Inflammatory macrophage treated with lipopolysaccharide for 4 hours (primary cell): ENCODE results near the gene SP110.
A peak's percentile ranks its signal among the peaks of the same experiment; 100 is the strongest.

Experiments used
- DNase-seq: peaks from one replicate; pipeline ENCODE4 v3.0.0-alpha.2; 2020

The SP110 gene

DNA sequence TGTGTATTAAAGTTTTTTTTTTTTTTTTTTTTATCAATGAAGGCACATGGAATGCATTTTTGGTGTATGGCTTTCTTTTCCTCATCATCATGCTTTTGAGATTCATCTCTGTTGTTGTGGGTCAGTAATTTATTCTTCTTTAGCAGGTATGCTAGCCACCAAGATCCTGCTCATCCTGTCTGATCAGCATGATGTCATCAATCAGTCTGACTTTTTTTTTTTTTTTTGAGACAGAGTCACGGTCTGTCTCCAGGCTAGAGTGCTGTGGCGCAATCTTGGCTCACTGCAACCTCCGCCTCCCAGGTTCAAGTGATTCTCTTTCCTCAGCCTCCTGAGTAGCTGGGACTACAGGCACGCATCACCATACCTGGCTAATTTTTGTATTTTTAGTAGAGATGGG lies 3.0 kb upstream of the SP110 start:
- peak; percentile 44 for DNase-seq

DNA sequence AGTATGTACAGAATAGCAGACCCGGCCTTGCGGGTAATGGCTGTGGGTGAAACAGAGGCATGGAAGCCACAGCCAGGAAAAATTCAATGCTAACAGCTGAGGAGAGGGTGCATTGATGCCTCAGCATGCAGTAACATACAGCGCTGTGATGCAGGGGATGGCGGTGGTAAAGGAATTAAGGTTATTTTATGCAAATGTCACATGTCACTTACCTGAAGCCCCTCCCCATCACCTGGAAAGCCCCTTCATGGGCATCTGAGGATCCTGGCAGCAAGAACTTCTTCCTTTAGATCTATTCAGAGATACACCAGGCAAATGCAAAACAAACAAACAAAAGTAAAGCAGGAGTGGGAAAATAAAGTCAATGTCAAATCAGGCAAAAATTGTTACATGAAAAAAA lies 1.7 kb upstream of the SP110 start:
- no peak for DNase-seq

DNA sequence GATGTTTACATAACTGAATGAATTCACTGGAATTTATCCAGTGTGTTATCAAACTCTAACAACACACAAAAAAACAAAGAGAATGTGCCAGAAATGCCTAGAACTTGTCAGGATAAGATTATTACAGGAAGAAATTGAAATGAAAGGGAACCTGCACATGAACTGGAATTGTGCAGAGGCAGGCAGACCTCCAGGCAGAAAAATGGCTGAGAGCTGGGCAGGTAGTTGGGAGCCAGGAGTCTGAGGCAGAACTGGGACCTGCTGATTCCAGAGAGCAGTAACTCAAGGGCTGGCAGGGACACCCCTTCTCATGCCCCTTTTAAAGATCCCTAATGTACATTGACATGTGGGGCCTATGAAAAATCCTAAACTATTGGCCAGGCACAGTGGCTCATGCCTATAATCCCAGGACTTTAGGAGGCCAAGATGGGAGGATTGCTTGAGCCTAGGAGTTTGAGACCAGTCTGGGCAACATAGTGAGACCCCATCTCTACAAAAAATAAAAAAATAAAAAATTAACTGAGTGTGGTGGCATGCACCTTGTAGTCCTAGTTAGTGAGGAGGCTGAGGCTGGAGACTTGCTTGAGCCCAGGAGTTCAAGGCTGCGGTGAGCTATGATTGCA lies 674 bp upstream of the SP110 start:
- no peak for DNase-seq

DNA sequence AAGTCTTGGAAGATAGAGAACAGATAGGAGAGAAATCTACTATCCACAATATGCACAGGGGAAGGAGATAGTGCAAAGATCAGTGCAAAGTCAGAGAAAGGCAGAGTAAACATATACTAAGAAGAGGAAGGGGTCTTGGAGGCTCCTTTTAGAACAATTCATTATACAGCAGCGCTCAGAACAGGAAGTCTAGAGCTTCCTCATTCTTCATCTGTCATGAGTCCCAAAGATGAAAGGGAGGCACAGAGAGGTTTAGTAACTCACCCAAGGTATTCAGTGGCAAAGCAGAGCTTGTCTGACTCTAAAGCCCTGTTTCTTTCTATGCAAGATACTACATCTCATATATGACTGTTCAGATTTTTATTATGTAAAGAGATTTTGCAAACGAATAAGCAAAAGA lies 1.4 kb downstream of the SP110 start:
- DNase-seq: peak; percentile 79

DNA sequence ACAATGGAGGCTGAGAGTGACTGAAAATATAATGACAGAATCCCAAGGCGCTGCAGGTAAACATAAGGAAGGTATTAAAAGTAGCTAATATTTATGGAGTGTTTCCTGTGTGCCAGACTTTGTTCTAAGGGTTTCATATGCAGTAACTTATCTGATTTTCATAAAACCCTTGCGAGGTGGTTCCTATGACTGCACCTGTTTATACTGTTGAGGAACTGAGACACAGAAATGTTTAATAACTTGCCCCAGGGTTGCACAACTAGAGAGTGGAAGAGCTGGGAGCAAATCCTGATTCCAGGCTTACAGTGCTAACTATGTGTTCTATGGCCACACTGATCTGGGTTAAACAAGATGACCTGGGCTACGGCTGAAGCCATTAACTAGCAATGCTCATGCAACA lies 2.4 kb downstream of the SP110 start:
- DNase-seq: no peak

DNA sequence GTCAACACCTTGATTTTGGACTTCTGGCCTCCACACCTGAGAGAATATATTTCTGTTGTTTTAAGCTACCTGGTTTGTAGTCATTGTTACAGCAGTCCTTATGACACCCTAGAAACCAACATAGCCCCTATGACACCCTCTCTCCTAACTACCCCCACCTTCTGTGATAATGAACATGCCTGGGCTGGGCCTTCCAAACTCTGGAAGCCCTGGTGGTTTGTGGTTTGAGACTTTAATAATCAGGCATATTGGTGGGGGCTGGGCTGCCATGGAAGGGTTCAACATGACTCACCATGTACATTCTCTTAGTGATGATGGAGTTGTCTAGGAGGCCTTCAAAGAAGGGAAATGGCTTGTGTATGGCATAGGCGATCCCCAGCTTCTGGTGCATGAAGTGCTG lies 3.3 kb downstream of the SP110 start:
- no peak for DNase-seq

DNA sequence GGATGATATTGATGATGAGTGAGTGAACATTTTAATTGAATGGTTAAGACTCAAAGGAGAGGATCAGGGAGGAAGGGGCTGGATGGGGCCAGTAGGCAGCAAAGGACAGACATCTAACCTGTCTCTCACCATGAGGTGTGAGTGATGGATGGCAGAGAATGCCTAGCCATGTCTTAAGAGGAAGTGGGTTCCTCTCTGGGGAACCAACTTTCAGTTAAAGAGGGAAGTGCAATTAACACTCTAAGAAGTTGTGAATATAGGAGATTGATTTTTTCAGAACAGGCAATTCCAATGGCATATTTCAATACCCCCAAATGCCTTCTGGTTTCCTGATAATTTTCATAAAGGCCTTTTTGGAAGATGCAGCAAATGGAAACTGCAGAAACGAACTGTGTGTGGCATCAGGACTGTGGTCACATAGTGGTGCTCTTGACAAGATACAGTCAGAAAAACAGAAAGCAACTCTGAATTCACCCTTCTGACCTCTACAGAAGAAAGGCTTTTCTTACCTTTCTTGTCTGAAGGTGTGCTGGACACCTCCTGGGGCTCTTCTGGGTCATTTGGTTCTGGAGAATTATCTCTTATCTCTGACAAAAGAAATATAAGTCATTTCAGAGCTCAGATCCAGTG lies 10.2 kb downstream of the SP110 start:
- DNase-seq: peak; percentile 44

DNA sequence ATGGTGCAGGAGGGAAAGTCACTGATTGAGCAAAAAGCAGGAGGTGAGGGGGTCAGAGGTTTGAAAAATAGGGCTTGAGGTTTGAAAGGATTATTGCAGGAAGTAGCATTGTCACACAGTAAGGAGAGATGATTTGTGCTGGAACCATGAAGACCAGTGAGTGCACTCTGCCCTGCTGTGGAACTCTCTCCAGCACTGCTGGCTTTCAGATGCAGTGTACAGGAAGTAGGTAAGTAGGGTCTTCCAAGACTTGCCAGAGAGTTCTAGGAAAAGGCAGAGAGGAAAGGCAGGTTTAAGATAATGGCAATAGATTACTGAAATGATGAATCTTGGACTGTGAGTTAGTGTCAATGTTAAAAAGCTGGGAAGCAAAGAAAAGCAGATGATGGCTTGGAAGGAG lies 11.2 kb downstream of the SP110 start:
- DNase-seq: no peak

DNA sequence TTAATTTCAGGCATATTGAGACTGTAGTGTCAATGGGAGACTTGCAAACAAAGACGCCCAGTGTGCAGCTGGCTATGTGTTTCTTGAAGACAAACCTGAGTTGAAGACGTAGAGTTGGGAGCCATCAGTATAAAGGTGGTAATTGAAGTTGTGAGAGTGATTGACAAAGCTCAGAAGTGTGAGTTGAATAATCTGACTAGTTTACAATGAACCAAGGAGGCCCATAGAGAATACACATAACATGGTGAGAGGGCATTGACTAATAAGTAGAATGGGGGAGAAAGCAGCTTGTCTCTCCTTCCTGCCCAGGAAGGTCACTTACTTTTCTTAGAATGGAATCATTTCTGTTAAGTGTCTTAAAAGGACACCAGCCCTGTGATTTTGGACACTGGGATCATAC lies 14.1 kb downstream of the SP110 start:
- no peak for DNase-seq

DNA sequence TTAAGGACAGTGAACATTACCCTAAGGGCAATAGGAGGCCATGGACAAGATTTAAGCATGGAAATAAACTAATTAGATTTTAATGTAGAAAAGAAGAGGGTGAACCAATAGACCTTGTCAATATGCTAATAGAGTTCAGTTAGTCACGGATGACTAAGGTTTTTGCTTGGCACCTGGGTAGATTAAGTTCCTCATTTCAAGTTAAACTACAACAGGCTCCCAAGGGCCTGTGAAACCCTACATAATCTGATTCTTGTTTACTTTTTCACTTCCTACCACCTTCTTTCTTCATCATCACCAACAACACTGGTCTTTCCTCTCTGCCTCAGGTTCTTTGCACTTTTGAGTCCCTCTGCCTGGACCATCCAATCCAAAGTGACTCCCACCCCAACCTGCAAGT lies 14.8 kb downstream of the SP110 start:
- DNase-seq: no peak

DNA sequence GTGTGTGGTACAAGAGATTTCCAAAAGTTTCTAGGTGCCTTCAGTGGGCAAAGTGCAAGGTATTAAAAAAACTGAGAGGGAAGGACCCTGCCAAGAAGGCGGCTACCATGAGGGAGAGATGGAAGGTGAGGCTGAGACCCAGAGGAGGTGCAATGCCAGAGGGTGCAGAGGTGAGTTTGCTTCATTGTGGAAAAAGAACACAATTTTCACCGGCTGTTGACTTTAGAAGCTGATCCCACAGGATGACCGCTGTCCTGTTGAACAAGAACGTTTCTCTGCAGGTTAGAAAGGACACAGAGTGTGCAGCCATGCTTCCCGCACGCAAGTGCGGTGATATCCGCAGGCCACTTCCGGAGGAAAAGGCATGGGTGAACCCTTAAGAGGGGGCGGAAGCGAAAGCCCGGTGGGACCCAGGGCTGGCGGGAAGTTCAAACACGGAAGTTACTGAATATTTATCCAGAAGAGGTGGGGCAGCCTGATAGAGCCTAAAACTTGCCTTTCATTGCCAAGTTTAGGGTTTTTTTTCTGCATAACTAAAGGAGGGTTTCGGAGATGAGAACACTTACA lies 16.6 kb downstream of the SP110 start:
- DNase-seq: no peak

DNA sequence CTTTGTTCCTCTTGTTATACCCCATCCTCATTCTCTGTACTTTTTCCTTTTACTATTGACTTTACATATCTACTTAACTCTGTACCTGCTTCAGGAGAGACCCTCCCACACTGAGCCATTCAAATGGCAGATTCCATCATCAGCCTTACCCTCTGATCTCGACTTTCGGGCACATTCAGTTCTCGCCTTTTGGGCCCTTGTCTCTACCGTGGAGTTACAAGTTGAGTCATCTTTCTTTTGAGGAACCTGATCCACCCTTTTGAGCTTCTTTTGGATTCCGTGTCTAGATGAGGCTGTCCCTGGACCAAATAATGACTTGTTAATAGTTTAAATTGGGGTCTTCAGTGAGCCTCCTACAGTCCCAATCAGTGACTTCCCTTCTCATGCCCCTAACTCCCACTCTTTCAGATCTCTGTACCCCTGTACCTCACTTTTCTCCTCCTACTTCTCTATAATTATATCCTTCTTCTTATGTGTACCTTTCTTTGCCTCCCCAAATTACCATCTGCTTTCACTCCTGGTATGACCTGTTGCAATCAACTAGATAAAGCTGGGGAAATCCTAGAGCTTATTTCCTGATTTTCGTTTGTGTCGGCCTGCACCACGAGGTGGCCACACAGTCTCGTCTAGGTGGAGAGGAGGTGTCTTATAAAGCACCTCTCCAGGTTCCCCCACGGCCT lies 17.2 kb downstream of the SP110 start:
- DNase-seq: no peak

DNA sequence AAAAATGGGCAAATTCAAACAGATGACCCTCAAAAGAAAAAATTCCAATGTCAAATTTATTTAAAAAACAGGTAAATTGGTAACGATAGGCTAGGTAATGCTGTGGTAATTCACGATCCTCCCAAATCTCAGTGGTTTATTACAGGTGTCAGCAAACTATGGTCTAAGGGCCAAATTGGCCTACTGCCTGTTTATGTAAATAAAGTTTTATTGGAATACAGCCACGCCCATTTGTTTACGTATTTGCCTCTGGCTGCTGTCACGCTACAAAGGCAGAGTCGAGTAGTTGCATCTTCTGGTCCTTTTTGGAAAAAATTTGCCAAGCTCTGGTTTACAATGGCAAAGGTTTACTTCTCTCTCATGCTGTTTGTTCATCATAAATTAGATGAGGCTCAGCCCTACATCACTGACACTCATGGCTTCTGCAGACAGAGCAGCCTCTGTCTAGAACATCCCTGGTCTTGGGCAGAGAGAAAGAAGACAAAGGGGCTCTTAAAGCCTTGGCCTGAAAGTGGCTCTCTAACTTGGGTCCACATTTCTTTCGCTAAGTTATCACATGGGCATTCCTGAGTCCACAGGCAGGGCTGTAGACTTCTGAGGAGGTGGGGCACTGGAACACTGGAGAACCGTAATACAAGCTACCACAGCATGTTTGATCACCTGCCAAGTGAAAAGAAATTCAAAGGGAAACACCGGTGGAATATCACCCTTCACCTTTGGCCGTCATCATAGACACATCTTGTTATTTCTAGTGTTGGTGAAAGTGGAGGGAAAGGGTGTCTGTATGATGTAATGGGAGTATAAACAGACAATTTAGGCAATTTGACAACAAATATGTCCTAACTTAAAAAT lies 34.8 kb downstream of the SP110 start:
- DNase-seq: no peak

DNA sequence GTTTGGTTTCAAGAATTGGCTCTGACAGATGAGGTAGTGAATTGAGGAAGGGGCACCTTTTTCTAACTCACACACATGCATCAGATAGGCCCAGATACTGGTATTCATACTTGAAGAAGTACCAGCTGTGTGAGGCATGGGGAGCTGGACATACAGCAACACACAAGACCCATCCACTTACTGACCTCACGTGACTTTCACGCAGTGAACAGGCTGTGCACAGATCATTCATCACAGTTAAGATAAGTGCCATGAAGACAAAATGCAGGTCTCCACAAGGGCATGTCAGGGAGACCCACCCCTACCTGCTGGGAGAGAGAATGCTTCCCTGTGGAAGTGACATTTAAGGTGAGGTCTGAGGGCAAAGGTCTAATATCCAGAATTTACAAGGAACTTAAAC lies 38.6 kb downstream of the SP110 start:
- no peak for DNase-seq

DNA sequence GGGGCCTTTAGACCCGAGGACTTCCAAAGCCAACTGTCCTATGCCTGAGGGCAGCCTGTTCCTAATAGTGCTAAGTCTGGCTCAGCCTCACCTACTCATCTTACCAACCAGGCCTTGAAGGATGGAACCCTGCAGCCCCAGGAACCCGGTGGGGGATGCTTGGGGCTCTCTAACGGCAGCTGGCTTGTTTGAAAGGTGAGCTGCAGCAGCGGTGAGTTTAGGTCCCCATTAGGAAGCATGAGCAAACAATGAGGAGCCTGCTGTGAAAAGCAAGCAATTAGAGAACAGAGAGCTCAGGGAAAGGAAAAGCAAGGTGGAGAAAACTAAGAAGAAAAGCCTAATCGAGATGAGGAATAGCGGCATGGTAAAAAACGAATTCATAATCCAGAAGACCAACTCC lies 39.9 kb downstream of the SP110 start:
- DNase-seq: no peak

DNA sequence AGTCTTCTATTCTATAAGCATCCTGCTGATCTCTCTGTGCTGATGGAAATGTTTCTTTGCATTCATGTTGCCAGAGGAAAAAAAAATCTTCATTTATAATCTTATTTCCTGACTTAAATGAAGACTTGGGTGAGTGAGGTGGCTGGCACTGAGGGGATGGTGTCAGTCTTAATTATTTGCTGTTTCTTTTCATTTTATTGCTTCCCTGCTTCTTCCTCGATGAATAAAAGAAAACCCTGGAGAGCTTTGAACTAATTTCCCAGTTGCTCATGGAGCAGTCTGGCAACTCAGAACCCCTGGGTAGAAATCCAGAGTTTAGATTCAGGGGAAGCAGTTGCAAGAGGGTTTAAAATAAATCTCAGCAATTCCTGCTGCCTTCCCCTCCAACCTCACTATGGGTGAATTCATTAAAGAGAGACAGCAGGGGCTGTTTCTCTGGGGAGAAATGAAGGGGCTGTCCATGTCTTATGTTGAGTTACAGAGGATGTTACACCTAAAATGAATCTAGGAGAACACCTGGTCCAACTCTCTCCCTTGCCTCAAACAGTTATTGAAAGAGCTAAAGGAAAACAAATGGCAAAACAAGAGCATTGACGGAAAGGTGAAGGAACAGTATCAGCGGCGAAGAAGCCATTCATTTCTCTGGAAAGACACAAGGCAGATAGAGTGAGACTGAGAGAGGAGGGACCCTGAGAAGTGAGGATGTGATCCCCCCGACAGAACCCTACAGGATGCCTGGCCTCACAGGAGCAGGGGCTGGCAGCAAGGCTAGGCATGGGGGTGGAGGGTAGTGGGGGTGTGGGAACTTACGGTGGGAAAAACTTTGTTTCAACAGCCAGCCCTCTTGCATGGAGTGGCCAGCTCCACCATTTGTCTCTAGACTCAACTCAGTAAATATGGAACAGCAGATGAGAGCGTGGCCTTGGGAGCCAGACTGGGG lies 41.0 kb downstream of the SP110 start:
- no peak for DNase-seq

DNA sequence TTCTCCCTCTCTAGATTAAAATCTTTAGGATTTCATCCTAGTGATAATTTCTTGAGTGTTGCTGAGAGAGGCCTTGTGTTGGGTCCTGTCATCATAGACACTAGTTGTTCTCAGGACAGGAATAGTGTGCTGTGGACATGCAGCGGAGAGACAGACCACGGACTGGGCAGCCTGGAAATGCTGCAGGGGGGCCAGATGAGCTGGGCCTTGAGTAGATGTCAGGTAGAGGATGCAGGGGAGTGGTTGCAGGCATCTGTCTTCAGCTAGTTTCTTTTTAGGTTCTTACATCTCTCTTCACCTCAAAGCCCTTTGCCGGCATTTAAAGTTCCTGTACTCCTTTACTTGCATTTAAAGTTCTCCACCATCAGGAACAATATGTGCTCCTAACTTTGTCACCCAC lies 42.8 kb downstream of the SP110 start:
- no peak for DNase-seq

DNA sequence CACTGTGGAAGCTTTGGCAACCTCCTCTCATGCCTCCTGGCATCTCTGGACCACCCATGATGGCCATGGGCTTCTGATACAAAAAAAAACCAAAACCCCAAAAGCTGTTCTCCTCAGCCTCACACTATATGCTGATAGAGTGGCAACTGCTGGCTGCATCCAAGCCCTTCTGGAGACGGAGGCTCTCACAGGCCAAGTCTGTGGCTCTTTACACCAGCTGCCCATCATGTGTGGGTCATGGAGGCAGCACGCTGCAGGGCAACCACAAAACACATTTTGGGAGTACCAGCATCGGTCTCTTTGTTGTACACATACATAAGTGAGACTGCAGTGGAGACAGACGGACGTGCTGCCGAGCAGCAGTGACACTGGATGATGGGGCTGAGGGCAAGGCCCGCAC lies 45.3 kb downstream of the SP110 start:
- DNase-seq: no peak

DNA sequence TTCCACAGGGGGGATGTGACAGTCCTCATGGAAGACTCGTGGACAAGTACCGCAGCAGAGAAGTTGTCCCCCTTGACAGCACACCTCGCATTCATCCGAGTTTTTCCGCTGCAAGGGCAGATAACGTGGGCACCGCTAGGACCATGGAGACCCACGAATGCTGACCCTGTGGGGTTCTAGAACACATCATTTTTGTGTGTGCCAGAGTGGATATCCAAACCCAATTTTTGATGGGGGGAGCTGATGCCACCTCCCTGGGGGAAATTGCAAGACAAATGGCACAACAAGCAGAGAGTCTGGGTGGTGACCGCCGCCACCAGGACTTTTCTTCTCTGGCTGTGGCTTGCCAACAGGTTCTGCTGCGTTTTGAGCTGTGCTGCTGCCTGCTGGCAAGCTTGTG lies 46.9 kb downstream of the SP110 start:
- no peak for DNase-seq

DNA sequence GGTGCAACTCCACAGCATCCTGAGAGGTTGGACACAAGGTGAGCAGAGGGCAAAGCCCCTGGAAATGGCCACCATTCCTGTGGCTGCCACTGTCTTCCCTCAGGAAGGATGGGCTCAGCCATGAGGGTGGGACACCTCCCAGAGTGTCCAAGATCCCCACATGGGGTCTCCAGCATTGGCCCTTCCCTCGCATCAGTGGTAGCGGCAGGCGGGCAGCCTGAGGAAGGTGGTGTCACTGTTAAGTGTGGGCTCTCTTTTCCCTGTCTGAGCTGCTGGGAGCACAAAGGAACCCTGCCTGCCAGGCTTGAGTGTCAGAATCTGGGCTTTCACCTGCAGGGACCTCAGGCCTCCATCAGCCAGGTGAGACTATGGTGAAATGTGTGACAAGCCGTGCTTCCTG lies 47.6 kb downstream of the SP110 start:
- DNase-seq: no peak

DNA sequence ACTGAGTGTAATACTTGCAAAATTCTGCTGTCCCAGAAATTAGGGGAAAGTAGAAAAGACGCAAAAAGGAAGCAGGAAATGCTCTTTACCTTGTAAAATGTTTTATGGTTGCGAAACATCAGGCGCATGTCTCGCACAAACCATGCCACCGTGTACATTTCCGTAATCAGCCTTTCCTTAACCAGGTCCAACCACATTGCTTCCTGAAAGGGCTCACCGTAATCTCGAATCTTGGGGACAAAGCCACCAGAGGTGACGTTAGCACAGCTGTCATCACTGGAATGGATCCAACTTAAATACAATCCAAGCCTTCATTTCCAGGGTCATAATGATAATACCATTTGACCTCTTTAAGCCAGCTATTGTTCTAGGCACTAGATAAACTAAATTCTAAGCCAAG lies 49.3 kb downstream of the SP110 start:
- DNase-seq: no peak

DNA sequence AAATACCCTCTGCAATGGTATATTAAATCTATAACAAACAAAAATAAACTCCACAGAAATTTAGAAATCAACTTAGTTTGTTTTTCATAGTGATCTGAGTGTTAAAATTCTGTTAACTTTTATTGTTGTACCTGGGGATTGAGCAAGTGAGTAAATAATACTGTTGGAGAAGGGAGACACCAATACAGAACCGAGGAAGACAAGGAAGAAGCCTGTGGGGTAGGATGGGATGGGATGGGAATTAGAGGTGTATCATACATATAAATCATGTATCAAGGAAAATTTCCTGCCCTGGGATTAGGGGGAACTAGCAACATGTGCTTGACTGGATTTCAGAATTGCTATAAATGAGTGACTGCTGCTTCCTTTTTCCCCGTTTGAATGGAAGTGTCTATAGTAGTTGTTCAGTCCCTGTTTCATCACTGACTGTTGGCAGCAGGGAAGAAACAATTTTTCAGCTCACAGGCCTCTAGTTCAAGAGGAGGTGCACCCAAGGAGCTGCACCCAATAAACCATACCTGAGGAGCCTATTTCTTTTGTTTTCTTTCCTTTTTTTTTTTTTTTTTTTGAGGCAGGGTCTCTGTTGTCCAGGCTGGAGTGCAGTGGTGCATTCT lies 53.1 kb downstream of the SP110 start:
- DNase-seq: no peak
